Neural cell (in vitro differentiated cells): ENCODE measurements around the gene OR52J3.

ENCODE experiments used
- MXI1 ChIP-seq: fragments of 450-650 bp; conservative IDR thresholded peaks from 2 replicates; pipeline ENCODE4 v1.6.1; 2014; ENCODE audit warnings: antibody characterized with exemption, mild to moderate bottlenecking; ENCODE audit not compliant: poor library complexity, severe bottlenecking
- POLR2AphosphoS5 ChIP-seq: IDR thresholded peaks from 2 replicates; pipeline ENCODE4 v1.6.1; 2012
- REST ChIP-seq: IDR thresholded peaks from 2 replicates; pipeline ENCODE4 v1.6.1; 2012; ENCODE audit warnings: borderline replicate concordance

- TF ChIP-seq REST = no peak
- no peak for TF ChIP-seq MXI1
- no peak for TF ChIP-seq POLR2AphosphoS5
Measured at GRCh38 chr11:5065027-5065426, 18.7 kb downstream of the OR52J3 start.
